ENCODE results near the gene SYN1.

DNA sequence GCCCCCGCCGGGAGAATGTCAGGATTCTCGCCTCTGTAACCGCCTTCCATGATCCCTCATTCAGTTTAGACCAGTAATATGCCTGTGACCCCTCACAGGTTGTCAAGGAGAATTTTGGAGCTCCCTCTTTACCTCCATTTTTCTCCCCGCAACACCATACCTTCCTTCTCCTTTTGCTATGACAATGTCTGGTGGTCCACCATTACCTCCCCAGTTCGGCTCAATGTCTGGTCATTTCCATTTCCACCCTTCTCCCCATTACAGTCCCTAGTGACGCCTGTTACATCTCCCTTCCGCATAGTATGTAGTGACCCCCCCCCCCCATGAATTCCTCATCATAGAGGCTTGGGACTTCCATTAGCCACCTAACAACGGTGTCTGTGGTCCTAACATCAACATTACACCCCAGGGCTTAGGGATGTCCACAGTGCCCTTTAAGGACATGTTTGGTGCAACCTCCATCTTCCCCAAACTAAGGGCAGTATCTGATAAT lies 58.0 kb downstream of the SYN1 start:
- TF ChIP-seq SMC3 (conservative IDR thresholded peaks at IDR 0.05; ENCODE audit: poor library complexity) = no peak
- TF ChIP-seq, protein P1, sequence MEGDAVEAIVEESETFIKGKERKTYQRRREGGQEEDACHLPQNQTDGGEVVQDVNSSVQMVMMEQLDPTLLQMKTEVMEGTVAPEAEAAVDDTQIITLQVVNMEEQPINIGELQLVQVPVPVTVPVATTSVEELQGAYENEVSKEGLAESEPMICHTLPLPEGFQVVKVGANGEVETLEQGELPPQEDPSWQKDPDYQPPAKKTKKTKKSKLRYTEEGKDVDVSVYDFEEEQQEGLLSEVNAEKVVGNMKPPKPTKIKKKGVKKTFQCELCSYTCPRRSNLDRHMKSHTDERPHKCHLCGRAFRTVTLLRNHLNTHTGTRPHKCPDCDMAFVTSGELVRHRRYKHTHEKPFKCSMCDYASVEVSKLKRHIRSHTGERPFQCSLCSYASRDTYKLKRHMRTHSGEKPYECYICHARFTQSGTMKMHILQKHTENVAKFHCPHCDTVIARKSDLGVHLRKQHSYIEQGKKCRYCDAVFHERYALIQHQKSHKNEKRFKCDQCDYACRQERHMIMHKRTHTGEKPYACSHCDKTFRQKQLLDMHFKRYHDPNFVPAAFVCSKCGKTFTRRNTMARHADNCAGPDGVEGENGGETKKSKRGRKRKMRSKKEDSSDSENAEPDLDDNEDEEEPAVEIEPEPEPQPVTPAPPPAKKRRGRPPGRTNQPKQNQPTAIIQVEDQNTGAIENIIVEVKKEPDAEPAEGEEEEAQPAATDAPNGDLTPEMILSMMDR (IDR thresholded peaks at IDR 0.05; ENCODE audit: poor library complexity, severe bottlenecking) = no peak
